ENCODE results near the gene SUN2. TPM values are rescaled to one million over a fixed set of nuclear protein-coding genes. Genes with fewer than 3 reads are reported as not detected.

SUN2 gene
- total and polyA plus RNA-seq, 7 experiments from 2014 or later: 397 to 977 (median 558) TPM

DNA sequence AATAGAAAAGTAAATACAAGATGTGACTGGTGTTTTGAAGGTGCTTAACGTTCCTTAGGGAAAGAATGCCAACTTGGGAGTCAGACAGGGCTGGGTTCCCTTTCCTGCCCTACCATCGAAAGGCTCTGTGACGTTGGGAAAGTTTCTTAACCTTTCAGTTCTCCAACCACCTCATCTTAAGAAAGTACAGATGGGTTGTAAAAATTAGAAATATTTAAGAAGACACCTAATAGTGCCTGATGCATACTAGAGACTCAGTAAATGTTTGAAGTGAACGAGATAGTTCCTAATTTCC lies 49.0 kb downstream of the SUN2 start:
- H3K36me3 Mint-ChIP-seq: peaks cover 0 to 14% (median 9%) of the 10 kb centered on the region in 5 donors
- H3K27me3 ChIP-seq (ENCODE audit: control insufficient read depth in 2 of 2, insufficient read depth in 2 of 2, low read length in 2 of 2): no peaks in the 10 kb centered on the region
- intact Hi-C loops (cut with micrococcal nuclease): loop anchor here (2.0 to 10.0 kb wide), 7 partner anchors 164 to 695 kb away; partner anchors contain the start of genes APOBEC3B (in 1 of the 2), CBX7 (in 1 of the 2), CSNK1E (in 1 of the 2) and MAFF (in 1 of the 2)
- peak overlapping the region; percentile 80 to 95 (median 91) for H3K27ac Mint-ChIP-seq
- no peaks in the 10 kb centered on the region for H3K27me3 Mint-ChIP-seq
- DNase-seq (no peak), ATAC-seq (no peak)
- H3K9me3 Mint-ChIP-seq: no peaks in the 10 kb centered on the region
- peaks cover 31 to 38% of the 10 kb centered on the region in 2 donors for H3K4me1 ChIP-seq (ENCODE audit: control insufficient read depth in 2 of 2, insufficient read depth in 2 of 2, low read length in 2 of 2)
- CTCF ChIA-PET: interaction anchor here (1.3 kb wide), 1 partner anchor 59 kb away, joined by 4 read pairs; no protein-coding TSS in a partner anchor
- H3K27ac ChIP-seq (ENCODE audit: low read depth, low read length): peak overlapping the region; percentile 90
- H3K4me1 Mint-ChIP-seq: peaks cover 39 to 65% (median 60%) of the 10 kb centered on the region in 7 donors
- POLR2A ChIA-PET: interaction anchor here (0.7 to 4.1 kb wide), 12 partner anchors 8 to 1323 kb away, joined by 3 to 64 read pairs (median 4); partner anchors contain the start of genes SUN2 and TOMM22
- H3K36me3 ChIP-seq (ENCODE audit: control insufficient read depth in 2 of 3, insufficient read depth in 3 of 3, low read length in 3 of 3): peaks cover 0 to 21% (median 0%) of the 10 kb centered on the region in 3 experiments
- peak overlapping the region; percentile 80 for H3K4me3 ChIP-seq (ENCODE audit: low read length)
- peak overlapping the region; percentile 71 to 98 (median 93) for H3K4me3 Mint-ChIP-seq
- no peaks in the 10 kb centered on the region for H3K9me3 ChIP-seq (ENCODE audit: control insufficient read depth in 2 of 3, low read length in 3 of 3)

DNA sequence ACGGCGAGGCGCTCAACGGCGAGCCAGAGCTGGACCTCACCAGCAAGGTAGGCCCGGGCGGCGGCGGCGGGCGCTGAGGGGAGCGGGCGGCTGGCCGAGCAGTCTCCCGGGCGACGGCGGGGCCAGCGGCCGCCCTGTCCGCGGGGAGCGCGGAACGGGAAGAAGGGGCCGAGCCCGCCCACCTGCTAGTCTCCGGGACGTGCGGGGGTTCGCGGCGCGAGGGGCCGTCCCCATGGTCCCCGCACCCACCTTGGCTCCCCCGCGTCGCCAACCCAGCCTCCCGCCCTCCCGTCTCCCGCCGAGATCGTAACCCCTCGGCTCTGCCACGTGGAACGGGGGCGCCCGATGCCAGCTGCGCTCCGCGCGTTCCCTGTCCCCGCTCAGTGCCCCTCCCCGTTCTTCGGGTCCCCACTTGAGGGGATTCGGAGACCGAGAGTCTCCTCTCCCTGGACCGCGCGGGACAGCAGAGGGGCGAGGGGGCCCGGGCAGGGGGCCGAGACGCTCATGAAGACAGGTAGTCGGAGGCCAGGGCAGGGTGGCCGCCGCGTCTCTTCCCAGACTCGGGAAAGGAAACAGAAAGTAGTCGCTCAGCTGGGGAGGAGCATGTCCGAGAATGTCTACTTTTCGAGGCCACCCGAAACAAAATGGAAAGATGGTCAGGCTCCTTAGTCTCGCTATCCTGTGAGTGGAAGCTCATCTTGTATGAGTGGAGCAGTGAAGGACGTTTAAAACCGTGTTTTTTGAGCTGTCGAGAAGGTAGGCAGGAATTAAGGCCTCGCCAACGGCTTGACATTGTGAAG lies 49.5 kb downstream of the SUN2 start:
- Mint-ChIP-seq H3K4me1 (peaks cover 43 to 66% (median 65%) of the 10 kb centered on the region in 7 donors), H3K36me3 (peaks cover 0 to 14% (median 8%) of the 10 kb centered on the region in 5 donors), H3K27ac (peak overlapping the region; percentile 80 to 99 (median 92)), H3K9me3 (no peaks in the 10 kb centered on the region), H3K4me3 (peak overlapping the region; percentile 71 to 98 (median 93)), H3K27me3 (no peaks in the 10 kb centered on the region)
- Histone ChIP-seq H3K4me3 (ENCODE audit: low read length) (peak overlapping the region; percentile 80), H3K36me3 (ENCODE audit: control insufficient read depth in 2 of 3, insufficient read depth in 3 of 3, low read length in 3 of 3) (peaks cover 0 to 21% (median 0%) of the 10 kb centered on the region in 3 experiments), H3K27ac (ENCODE audit: low read depth, low read length) (peak overlapping the region; percentile 90), H3K27me3 (ENCODE audit: control insufficient read depth in 2 of 2, insufficient read depth in 2 of 2, low read length in 2 of 2) (no peaks in the 10 kb centered on the region), H3K4me1 (ENCODE audit: control insufficient read depth in 2 of 2, insufficient read depth in 2 of 2, low read length in 2 of 2) (peaks cover 36 to 42% of the 10 kb centered on the region in 2 donors), H3K9me3 (ENCODE audit: control insufficient read depth in 2 of 3, low read length in 3 of 3) (no peaks in the 10 kb centered on the region)
- POLR2A ChIA-PET: interaction anchor here (0.6 to 4.1 kb wide), 27 partner anchors 8 to 1338 kb away, joined by 3 to 64 read pairs (median 4); partner anchors contain the start of genes CBY1, FAM227A, NPTXR and SUN2
- intact Hi-C loops (cut with micrococcal nuclease): loop anchor here (2.0 to 10.0 kb wide), 7 partner anchors 164 to 696 kb away; partner anchors contain the start of genes APOBEC3B (in 1 of the 2), CBX7 (in 1 of the 2), CSNK1E (in 1 of the 2) and MAFF (in 1 of the 2)
- DNase-seq (peak in 4 of 9 donors; percentile 22 to 59 (median 30)), ATAC-seq (no peak)
- CTCF ChIA-PET: interaction anchor here (1.0 to 1.3 kb wide), 2 partner anchors 25 to 60 kb away, joined by 4 to 8 read pairs; partner anchors contain the start of gene TOMM22

DNA sequence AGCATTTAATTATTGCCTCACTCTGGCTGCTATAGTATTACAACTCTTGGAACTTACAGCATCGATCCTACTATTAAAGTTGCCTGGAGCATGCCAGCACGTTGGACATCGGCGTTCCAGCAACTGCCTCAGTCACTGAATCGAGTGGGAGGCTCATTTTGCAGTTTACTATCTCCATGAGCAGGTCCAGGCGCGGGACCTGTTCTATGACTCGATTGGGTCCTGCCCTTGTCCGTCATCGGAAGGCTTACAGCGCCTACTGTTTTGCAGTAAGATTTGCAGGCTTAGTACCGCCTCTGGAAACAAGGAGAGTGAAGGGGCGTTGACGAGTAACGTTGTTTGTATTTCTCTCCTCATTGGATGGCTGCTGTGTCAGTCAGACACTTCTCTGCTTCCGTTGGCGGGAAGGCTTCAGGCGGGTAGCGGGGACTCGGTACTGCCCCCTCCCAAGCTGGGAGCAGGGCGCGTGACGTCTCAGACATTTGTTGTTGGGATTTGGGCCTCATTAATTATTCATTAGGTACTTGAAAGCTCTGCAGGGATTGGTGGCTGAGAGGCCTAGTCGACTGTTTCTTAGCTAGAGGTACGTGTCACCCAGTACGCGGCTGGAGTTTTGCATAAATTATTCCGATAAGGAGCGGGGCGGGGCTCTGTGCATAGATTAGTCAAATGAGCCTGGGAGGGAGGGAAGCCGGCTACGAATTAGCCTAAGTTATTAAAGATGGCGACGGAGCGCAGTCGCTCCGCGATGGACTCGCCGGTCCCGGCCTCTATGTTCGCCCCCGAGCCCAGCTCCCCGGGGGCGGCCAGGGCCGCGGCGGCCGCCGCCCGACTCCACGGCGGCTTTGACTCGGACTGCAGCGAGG lies 50.3 kb downstream of the SUN2 start, which contains the start of gene GTPBP1:
TSS of gene GTPBP1 (plus strand) at position 710 of the 866 bp plus-strand sequence. CDS start at position 722, 12 bp downstream.
- Mint-ChIP-seq H3K27ac (peak within 1 kb of the TSS; percentile 80 to 99 (median 98)), H3K4me1 (peaks cover 36 to 60% (median 59%) of the 10 kb centered on the region in 7 donors)

DNA sequence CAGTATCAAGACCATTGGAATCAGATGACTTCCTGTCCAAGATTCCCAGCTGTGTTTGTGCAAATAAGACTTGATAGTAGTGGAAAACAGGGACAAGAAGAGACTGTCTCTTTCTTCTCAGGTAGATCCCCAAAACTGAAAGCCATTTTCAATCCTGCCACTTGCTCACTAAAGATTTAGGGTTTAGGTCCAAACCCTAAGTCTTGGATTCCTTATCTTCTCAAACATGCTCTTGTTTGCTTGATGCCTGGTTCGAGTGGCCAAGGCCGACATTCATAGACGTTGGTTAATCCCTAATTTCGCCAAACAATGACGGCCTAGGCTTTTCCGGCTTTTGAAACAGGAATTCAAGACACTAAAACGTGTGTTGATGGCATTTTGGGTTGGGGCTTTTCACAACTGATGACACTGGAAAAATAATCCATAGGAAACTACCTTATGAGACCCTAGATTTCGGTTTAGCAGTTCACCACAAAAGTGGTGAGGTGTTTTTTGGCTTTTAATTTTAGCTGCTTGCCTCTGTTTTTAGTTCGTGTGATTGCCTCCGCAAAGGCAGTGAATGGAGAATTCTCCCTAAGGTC lies 51.1 kb downstream of the SUN2 start:
- Mint-ChIP-seq H3K27ac (peak overlapping the region; percentile 66 to 99 (median 98)), H3K9me3 (no peaks in the 10 kb centered on the region), H3K4me1 (peaks cover 38 to 60% (median 57%) of the 10 kb centered on the region in 7 donors), H3K36me3 (peaks cover 0 to 8% (median 4%) of the 10 kb centered on the region in 5 donors), H3K27me3 (no peaks in the 10 kb centered on the region), H3K4me3 (peak overlapping the region; percentile 71 to 95 (median 89))
- peak overlapping the region; percentile 64 for H3K4me3 ChIP-seq (ENCODE audit: low read length)
- H3K27me3 ChIP-seq (ENCODE audit: control insufficient read depth in 2 of 2, insufficient read depth in 2 of 2, low read length in 2 of 2): no peaks in the 10 kb centered on the region
- peaks cover 40 to 42% of the 10 kb centered on the region in 2 donors for H3K4me1 ChIP-seq (ENCODE audit: control insufficient read depth in 2 of 2, insufficient read depth in 2 of 2, low read length in 2 of 2)
- no peak for DNase-seq
- intact Hi-C loops (cut with micrococcal nuclease): loop anchor here (1.0 to 10.0 kb wide), 20 partner anchors 20 to 1097 kb away; partner anchors contain the start of genes CBY1 (in 2 of the 2), FAM227A (in 2 of the 2), TOMM22 (in 2 of the 2) and APOBEC3B (in 1 of the 2)
- H3K36me3 ChIP-seq (ENCODE audit: control insufficient read depth in 2 of 3, insufficient read depth in 3 of 3, low read length in 3 of 3): peaks cover 0 to 8% (median 0%) of the 10 kb centered on the region in 3 experiments
- no peaks in the 10 kb centered on the region for H3K9me3 ChIP-seq (ENCODE audit: control insufficient read depth in 2 of 3, low read length in 3 of 3)
- peak overlapping the region; percentile 70 for H3K27ac ChIP-seq (ENCODE audit: low read depth, low read length)
- ChIA-PET POLR2A (interaction anchor here (0.6 to 4.1 kb wide), 9 partner anchors 10 to 94 kb away, joined by 3 to 64 read pairs (median 6); partner anchors contain the start of gene SUN2), CTCF (interaction anchor here (1.0 kb wide), 1 partner anchor 63 kb away, joined by 7 read pairs; no protein-coding TSS in a partner anchor)
- ATAC-seq: no peak

More for the DNA sequence above, 50.3 kb downstream of the SUN2 start, which contains the start of gene GTPBP1:
- Histone ChIP-seq H3K27me3 (ENCODE audit: control insufficient read depth in 2 of 2, insufficient read depth in 2 of 2, low read length in 2 of 2) (no peaks in the 10 kb centered on the region), H3K4me1 (ENCODE audit: control insufficient read depth in 2 of 2, insufficient read depth in 2 of 2, low read length in 2 of 2) (peaks cover 36 to 42% of the 10 kb centered on the region in 2 donors), H3K9me3 (ENCODE audit: control insufficient read depth in 2 of 3, low read length in 3 of 3) (no peaks in the 10 kb centered on the region), H3K4me3 (ENCODE audit: low read length) (peak within 1 kb of the TSS; percentile 80), H3K27ac (ENCODE audit: low read depth, low read length) (peak within 1 kb of the TSS; percentile 90), H3K36me3 (ENCODE audit: control insufficient read depth in 2 of 3, insufficient read depth in 3 of 3, low read length in 3 of 3) (peaks cover 0 to 15% (median 0%) of the 10 kb centered on the region in 3 experiments)
- Mint-ChIP-seq H3K36me3 (peaks cover 0 to 9% (median 4%) of the 10 kb centered on the region in 5 donors), H3K9me3 (no peaks in the 10 kb centered on the region), H3K27me3 (no peaks in the 10 kb centered on the region), H3K4me3 (peak within 1 kb of the TSS; percentile 71 to 98 (median 93))
- CTCF ChIA-PET: interaction anchor here (0.5 to 1.0 kb wide), 3 partner anchors 8 to 63 kb away, joined by 4 to 8 read pairs (median 7); partner anchors contain the start of gene TOMM22
- peak; percentile 85 for ATAC-seq
- intact Hi-C loops (cut with micrococcal nuclease): loop anchor here (1.0 to 10.0 kb wide), 19 partner anchors 19 to 697 kb away; partner anchors contain the start of genes CBY1 (in 2 of the 2), FAM227A (in 2 of the 2), TOMM22 (in 2 of the 2) and APOBEC3B (in 1 of the 2)
- DNase-seq: peak; percentile 76 to 100 (median 99)
- POLR2A ChIA-PET: interaction anchor here (0.7 to 4.1 kb wide), 17 partner anchors 9 to 1339 kb away, joined by 3 to 64 read pairs (median 5); partner anchors contain the start of genes CBY1, FAM227A, SUN2 and TOMM22

DNA sequence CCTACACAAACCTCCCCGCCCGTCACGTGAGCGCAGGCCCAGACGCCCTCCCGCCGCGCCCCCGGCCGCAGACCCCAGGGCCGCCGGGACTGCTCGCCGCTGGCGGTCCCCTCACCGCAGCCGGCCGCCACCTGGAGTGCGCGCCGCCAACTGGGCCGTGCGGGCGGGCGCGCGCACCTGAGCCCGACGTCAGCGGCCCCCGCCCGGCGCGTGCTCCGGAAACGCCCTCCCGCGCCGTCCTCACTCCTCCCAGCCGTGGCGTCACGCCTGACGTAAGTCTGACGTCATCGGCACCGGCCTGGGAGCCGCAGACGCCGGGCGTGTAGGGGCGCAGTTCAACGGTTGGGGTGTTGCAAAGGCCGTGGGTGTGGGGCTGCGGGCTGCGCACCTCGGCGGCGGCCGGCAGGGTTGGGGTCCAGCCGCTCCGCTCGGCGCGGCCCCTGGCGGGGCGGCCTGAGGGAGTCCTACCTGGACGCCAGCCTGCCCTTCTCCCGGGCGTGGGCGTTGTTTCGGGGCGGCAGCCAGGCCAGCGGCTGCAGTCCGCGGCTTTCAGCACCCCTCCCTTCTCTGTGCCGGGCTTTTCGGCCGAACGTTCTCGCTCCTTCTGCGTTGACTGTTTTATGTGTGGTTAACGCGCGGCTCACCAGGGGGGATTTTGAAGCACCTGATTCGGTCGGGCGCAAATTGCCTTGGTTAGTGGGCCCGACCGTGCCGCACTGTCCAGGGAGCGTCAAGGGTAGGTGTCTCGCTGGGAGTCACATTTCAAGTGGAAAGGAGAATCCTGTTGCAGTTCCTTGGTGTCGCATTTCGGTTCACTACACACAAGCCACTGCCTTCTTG lies 54.8 kb downstream of the SUN2 start, which contains the start of gene JOSD1:
TSS of gene JOSD1 (minus strand) at position 155 of the 840 bp plus-strand sequence. CDS start 956 bp downstream, outside the sequence.
- Histone ChIP-seq H3K9me3 (ENCODE audit: control insufficient read depth in 2 of 3, low read length in 3 of 3) (no peaks in the 10 kb centered on the region), H3K4me1 (ENCODE audit: control insufficient read depth in 2 of 2, insufficient read depth in 2 of 2, low read length in 2 of 2) (peaks cover 38 to 47% of the 10 kb centered on the region in 2 donors), H3K27me3 (ENCODE audit: control insufficient read depth in 2 of 2, insufficient read depth in 2 of 2, low read length in 2 of 2) (no peaks in the 10 kb centered on the region), H3K27ac (ENCODE audit: low read depth, low read length) (peak within 1 kb of the TSS; percentile 100), H3K36me3 (ENCODE audit: control insufficient read depth in 2 of 3, insufficient read depth in 3 of 3, low read length in 3 of 3) (no peaks in the 10 kb centered on the region), H3K4me3 (ENCODE audit: low read length) (peak within 1 kb of the TSS; percentile 90)
- intact Hi-C loops (cut with micrococcal nuclease): loop anchor here (1.0 to 10.0 kb wide), 12 partner anchors 20 to 1094 kb away; partner anchors contain the start of genes CBX7 (in 2 of the 2), DMC1 (in 2 of the 2), APOBEC3B (in 1 of the 2) and CBY1 (in 1 of the 2)
- peaks cover 0 to 25% (median 0%) of the 10 kb centered on the region in 5 donors for H3K36me3 Mint-ChIP-seq
- ATAC-seq (peak; percentile 67), DNase-seq (peak; percentile 97 to 100 (median 99))
- H3K4me3 Mint-ChIP-seq: peak within 1 kb of the TSS; percentile 91 to 98 (median 96)
- no peaks in the 10 kb centered on the region for H3K27me3 Mint-ChIP-seq
- ChIA-PET POLR2A (interaction anchor here (0.6 to 4.4 kb wide), 3 partner anchors 19 to 619 kb away, joined by 3 to 32 read pairs (median 11); partner anchors contain the start of gene TOMM22), CTCF (interaction anchor here (4.1 kb wide), 1 partner anchor 19 kb away, joined by 22 read pairs; the partner anchor contains the start of gene TOMM22)
- no peaks in the 10 kb centered on the region for H3K9me3 Mint-ChIP-seq
- H3K27ac Mint-ChIP-seq: peak within 1 kb of the TSS; percentile 94 to 100 (median 100)
- H3K4me1 Mint-ChIP-seq: peaks cover 34 to 64% (median 60%) of the 10 kb centered on the region in 7 donors
